HL-60 (cell line): Measurements from ENCODE around the gene DTX1.

ENCODE experiments used
- DNase-seq, 2 experiments: peaks; one replicate each; pipeline ENCODE4 v3.0.0-alpha.2; 2010 to 2020; ENCODE audit warnings: low read depth in 1 of 2, low spot score in 1 of 2
- H3K27ac ChIP-seq: fragments of 250-450 bp; sonication (Bioruptor Pico); replicated peaks from 2 replicates; pipeline ENCODE4 v1.5.1; 2020; ENCODE audit warnings: mild to moderate bottlenecking, moderate library complexity
- H3K27me3 ChIP-seq: fragments of 250-450 bp; sonication (Bioruptor Pico); 2 replicates; pipeline ENCODE4 v1.5.1; 2021; ENCODE audit warnings: mild to moderate bottlenecking, moderate library complexity; ENCODE audit not compliant: insufficient read depth, poor library complexity, severe bottlenecking
- H3K4me3 ChIP-seq: replicated peaks from 2 replicates; pipeline ENCODE4 v1.5.1; 2011; ENCODE audit warnings: mild to moderate bottlenecking, control low read depth, low read length; ENCODE audit not compliant: insufficient read depth
- CTCF ChIP-seq: IDR thresholded peaks from one replicate; pipeline ENCODE4 v1.5.1; 2011; ENCODE audit warnings: low read length, control low read depth, inconsistent platforms; ENCODE audit not compliant: insufficient read depth
- GABPA ChIP-seq: IDR thresholded peaks from 2 replicates; pipeline ENCODE4 v1.6.1; 2012; ENCODE audit warnings: low read depth
- POLR2AphosphoS5 ChIP-seq: IDR thresholded peaks from 2 replicates; pipeline ENCODE4 v1.6.1; 2012; ENCODE audit warnings: low read depth
- REST ChIP-seq: IDR thresholded peaks from 2 replicates; pipeline ENCODE4 v1.6.1; 2012; ENCODE audit warnings: low read depth; ENCODE audit not compliant: insufficient replicate concordance
- SPI1 ChIP-seq: IDR thresholded peaks from 2 replicates; pipeline ENCODE4 v1.6.1; 2012; ENCODE audit warnings: low read depth, mild to moderate bottlenecking, borderline replicate concordance

DTX1 gene

GRCh38 chr12:113050795-113051194 is 5.7 kb upstream of the DTX1 start:
- TF ChIP-seq SPI1 (no peak), POLR2AphosphoS5 (no peak), REST (no peak), GABPA (no peak), CTCF (no peak)
- DNase-seq = no peak
- no peak overlapping the region for H3K4me3 ChIP-seq
- H3K27ac ChIP-seq = no peak overlapping the region
- peaks cover 10% of the 10 kb centered on the region for H3K27me3 ChIP-seq

GRCh38 chr12:113051759-113052158 is 4.8 kb upstream of the DTX1 start:
- no peak for DNase-seq
- Histone ChIP-seq H3K27me3 (peaks cover 17% of the 10 kb centered on the region), H3K27ac (no peak overlapping the region), H3K4me3 (no peak overlapping the region)
- no peak for TF ChIP-seq GABPA
- no peak for TF ChIP-seq REST
- no peak for TF ChIP-seq POLR2AphosphoS5
- no peak for TF ChIP-seq CTCF
- no peak for TF ChIP-seq SPI1

- TF ChIP-seq GABPA (no peak), CTCF (no peak), POLR2AphosphoS5 (no peak), SPI1 (no peak), REST (no peak)
- peaks cover 17% of the 10 kb centered on the region for H3K27me3 ChIP-seq
- no peak for DNase-seq
- H3K27ac ChIP-seq = no peak overlapping the region
- no peak overlapping the region for H3K4me3 ChIP-seq
Measured at GRCh38 chr12:113052326-113052725, 4.2 kb upstream of the DTX1 start.
